PC-3 (cell line): ENCODE results near the gene GCAT. TPM values are rescaled to one million over a fixed set of nuclear protein-coding genes. Genes with fewer than 3 reads are reported as not detected.

Experiments used
- ATAC-seq: fragments of 200-7000 bp; cut with Tn5 transposase; 2 replicates; pipeline ENCODE4 v1.9.1; 2020; ENCODE audit warnings: mild to moderate bottlenecking, moderate library complexity
- BruUV-seq: library from RNA; stranded (reverse); fragments of 400-500 nt; replicated peaks from 2 replicates; lab custom pipeline; 2021; lab: Mats Ljungman, UMichigan
- CTCF ChIA-PET: fragments of 300-600 bp; sonication (Branson Sonifier 250); formaldehyde crosslinking; loops from one replicate; lab custom pipeline; 2022; ENCODE audit warnings: antibody characterized with exemption; lab: Charles Lee
- POLR2A ChIA-PET: fragments of 300-600 bp; sonication (Branson Sonifier 250); formaldehyde crosslinking; loops from one replicate; lab custom pipeline; 2022; ENCODE audit warnings: antibody characterized with exemption; ENCODE audit not compliant: unreplicated experiment; lab: Charles Lee
- DNase-seq: peaks from one replicate; pipeline ENCODE4 v3.0.0-alpha.2; 2015
- H2AFZ ChIP-seq: fragments of 300-600 bp; sonication (generic); 2 replicates; pipeline ENCODE4 v1.6.0; 2016; ENCODE audit warnings: antibody characterized with exemption, low read length
- H3F3A ChIP-seq: fragments of 300-600 bp; sonication (generic); one replicate; pipeline ENCODE4 v1.6.0; 2017; ENCODE audit warnings: antibody characterized with exemption, low read length, control low read depth, mild to moderate bottlenecking; ENCODE audit not compliant: unreplicated experiment
- H3K27ac ChIP-seq: fragments of 300-600 bp; sonication (generic); 2 replicates; pipeline ENCODE4 v1.5.1; 2016; ENCODE audit warnings: mild to moderate bottlenecking, low read length
- H3K27me3 ChIP-seq: fragments of 300-600 bp; sonication (generic); 2 replicates; pipeline ENCODE4 v1.6.1; 2016; ENCODE audit warnings: low read length, mixed read lengths
- H3K36me3 ChIP-seq: fragments of 300-600 bp; sonication (generic); 2 replicates; pipeline ENCODE4 v1.6.1; 2016; ENCODE audit warnings: low read depth, mixed run types, low read length, mixed read lengths
- H3K4me1 ChIP-seq: fragments of 300-600 bp; sonication (generic); 2 replicates; pipeline ENCODE4 v1.5.1; 2016; ENCODE audit warnings: low read length; ENCODE audit not compliant: insufficient read depth
- H3K4me2 ChIP-seq: fragments of 300-600 bp; sonication (generic); 2 replicates; pipeline ENCODE4 v1.6.0; 2016; ENCODE audit warnings: low read length
- H3K4me3 ChIP-seq: fragments of 300-600 bp; sonication (generic); 2 replicates; pipeline ENCODE4 v1.5.1; 2016; ENCODE audit warnings: mild to moderate bottlenecking, low read length, mixed read lengths
- H3K79me2 ChIP-seq: fragments of 300-600 bp; sonication (generic); 2 replicates; pipeline ENCODE4 v1.6.1; 2017; ENCODE audit warnings: low read length, mixed read lengths
- H3K9ac ChIP-seq: fragments of 300-600 bp; sonication (generic); 2 replicates; pipeline ENCODE4 v1.6.0; 2016; ENCODE audit warnings: mild to moderate bottlenecking, low read length
- H3K9me2 ChIP-seq: fragments of 300-600 bp; sonication (generic); replicated peaks from 2 replicates; pipeline ENCODE4 v1.6.1; 2016; ENCODE audit warnings: mixed run types, low read length, mixed read lengths
- H3K9me3 ChIP-seq: fragments of 300-600 bp; sonication (generic); 2 replicates; pipeline ENCODE4 v1.6.1; 2016; ENCODE audit warnings: low read length, mixed read lengths
- H4K20me1 ChIP-seq: fragments of 300-600 bp; sonication (generic); 2 replicates; pipeline ENCODE4 v1.6.1; 2016; ENCODE audit warnings: low read length, mixed read lengths
- EZH2 ChIP-seq: fragments of 300-600 bp; sonication (generic); IDR thresholded peaks from one replicate; pipeline ENCODE4 v1.6.1; 2017; ENCODE audit warnings: antibody characterized with exemption, mild to moderate bottlenecking, low read length; ENCODE audit not compliant: unreplicated experiment
- EZH2phosphoT487 ChIP-seq: fragments of 300-600 bp; sonication (generic); IDR thresholded peaks from 2 replicates; pipeline ENCODE4 v1.6.1; 2018; ENCODE audit warnings: mild to moderate bottlenecking, antibody characterized with exemption, low read length, borderline replicate concordance
- intact Hi-C: fragments of 100-400 bp; cut with micrococcal nuclease; formaldehyde crosslinking; loops from 2 replicates; pipeline ENCODE4 v1.9.0; 2023
- total RNA-seq: library from RNA; depleted of rRNA; stranded (reverse); fragments of >200 nt; gene quantifications from 2 replicates; pipeline ENCODE4 v1.2.3, GENCODE V29; 2014
- TF ChIP-seq, protein P1 (sequence below): fragments of 300-600 bp; sonication (generic); conservative IDR thresholded peaks from 2 replicates; pipeline ENCODE4 v1.5.1; 2017; ENCODE audit warnings: antibody characterized with exemption, low read depth, mild to moderate bottlenecking, low read length

GCAT gene
- total RNA-seq, 1 experiment from 2014 or later: 26.0 TPM

- Histone ChIP-seq H3K27ac (no peak overlapping the region), H3K9me3 (no peaks in the 10 kb centered on the region), H3F3A (no peaks in the 10 kb centered on the region), H4K20me1 (no peaks in the 10 kb centered on the region), H3K4me2 (no peak overlapping the region), H3K4me3 (no peak overlapping the region), H3K4me1 (peaks cover 10% of the 10 kb centered on the region; the same call in 1 of the 2 replicates), H3K79me2 (peaks cover 18% of the 10 kb centered on the region), H3K27me3 (no peaks in the 10 kb centered on the region), H3K9me2 (no peaks in the 10 kb centered on the region), H3K9ac (no peak overlapping the region), H3K36me3 (peaks cover 22% of the 10 kb centered on the region), H2AFZ (no peak overlapping the region)
- CTCF ChIA-PET: no interaction called here
- no peak for ATAC-seq
- POLR2A ChIA-PET: no interaction called here
- no TSS peak for BruUV-seq
- no peak for DNase-seq
- intact Hi-C loops: no loop called here
- TF ChIP-seq, protein P1, sequence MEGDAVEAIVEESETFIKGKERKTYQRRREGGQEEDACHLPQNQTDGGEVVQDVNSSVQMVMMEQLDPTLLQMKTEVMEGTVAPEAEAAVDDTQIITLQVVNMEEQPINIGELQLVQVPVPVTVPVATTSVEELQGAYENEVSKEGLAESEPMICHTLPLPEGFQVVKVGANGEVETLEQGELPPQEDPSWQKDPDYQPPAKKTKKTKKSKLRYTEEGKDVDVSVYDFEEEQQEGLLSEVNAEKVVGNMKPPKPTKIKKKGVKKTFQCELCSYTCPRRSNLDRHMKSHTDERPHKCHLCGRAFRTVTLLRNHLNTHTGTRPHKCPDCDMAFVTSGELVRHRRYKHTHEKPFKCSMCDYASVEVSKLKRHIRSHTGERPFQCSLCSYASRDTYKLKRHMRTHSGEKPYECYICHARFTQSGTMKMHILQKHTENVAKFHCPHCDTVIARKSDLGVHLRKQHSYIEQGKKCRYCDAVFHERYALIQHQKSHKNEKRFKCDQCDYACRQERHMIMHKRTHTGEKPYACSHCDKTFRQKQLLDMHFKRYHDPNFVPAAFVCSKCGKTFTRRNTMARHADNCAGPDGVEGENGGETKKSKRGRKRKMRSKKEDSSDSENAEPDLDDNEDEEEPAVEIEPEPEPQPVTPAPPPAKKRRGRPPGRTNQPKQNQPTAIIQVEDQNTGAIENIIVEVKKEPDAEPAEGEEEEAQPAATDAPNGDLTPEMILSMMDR: no peak
- TF ChIP-seq EZH2 (no peak), EZH2phosphoT487 (no peak)
Observed at GRCh38 chr22:37759281-37759680, 48.5 kb upstream of the GCAT start.

DNA sequence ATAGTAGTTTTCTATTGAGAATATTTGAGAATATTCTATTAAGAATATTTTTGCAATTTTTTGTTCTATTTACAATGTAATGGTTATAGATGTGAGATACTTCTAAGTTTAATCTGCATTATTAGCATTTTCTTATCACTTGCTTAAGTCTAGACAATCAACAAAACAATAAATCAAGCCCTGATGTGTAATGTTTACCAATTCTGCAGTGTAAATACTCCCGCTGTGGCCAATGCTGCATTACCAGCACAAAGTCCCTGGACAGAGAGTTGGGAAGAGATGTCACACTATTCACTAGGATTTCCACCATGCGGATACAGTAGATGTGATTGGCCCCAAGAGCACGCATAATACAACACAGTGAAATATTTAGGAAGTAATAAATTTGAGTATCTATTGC, 47.6 kb upstream of the GCAT start:
- peaks cover 17% of the 10 kb centered on the region for H3K36me3 ChIP-seq
- intact Hi-C loops: no loop called here

DNA sequence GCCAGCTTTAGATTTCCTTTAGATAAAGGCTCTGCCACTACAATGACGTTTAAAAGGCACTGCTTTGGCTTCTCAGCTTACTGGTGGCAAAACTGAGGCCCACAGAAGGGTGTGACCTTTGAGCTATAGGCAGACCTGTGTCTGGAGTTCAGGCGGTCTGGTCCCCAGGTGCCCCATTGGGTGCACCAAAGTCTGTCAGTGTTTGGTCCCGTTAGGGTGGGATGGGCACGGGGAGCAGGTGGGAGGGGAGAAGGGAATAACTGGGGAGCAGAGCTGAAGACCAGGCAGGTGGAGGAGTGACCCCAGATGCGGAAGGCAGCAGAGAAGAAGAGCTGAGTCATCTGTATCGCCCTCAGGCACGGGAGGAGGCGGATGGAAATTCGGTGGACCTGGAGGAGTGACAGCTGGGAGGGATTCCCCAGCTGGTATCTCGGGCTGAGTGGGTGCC, 45.3 kb upstream of the GCAT start:
- Histone ChIP-seq H4K20me1 (no peaks in the 10 kb centered on the region), H3F3A (no peaks in the 10 kb centered on the region), H3K9me3 (no peaks in the 10 kb centered on the region), H3K9me2 (no peaks in the 10 kb centered on the region), H2AFZ (no peak overlapping the region), H3K4me2 (no peak overlapping the region), H3K4me3 (no peak overlapping the region), H3K4me1 (peaks cover 5% of the 10 kb centered on the region; the same call in 1 of the 2 replicates), H3K27ac (0 out of 2 replicates have a peak overlapping the region, but pooled peaks have one; percentile 16), H3K27me3 (no peaks in the 10 kb centered on the region), H3K36me3 (peaks cover 18% of the 10 kb centered on the region; the same call in 1 of the 2 replicates), H3K9ac (no peak overlapping the region), H3K79me2 (no peaks in the 10 kb centered on the region)
- CTCF ChIA-PET: interaction anchor here (0.6 kb wide), 1 partner anchor 1551 kb away, joined by 3 read pairs; no protein-coding TSS in a partner anchor
- no TSS peak for BruUV-seq
- DNase-seq: no peak
- ATAC-seq: no peak
- intact Hi-C loops: no loop called here
- no peak for TF ChIP-seq EZH2
- TF ChIP-seq, protein P1: no peak
- no peak for TF ChIP-seq EZH2phosphoT487
- POLR2A ChIA-PET: no interaction called here

More for the DNA sequence above, 47.6 kb upstream of the GCAT start:
- peaks cover 9% of the 10 kb centered on the region; the same call in 1 of the 2 replicates for H3K79me2 ChIP-seq
- no peak for DNase-seq
- H4K20me1 ChIP-seq: no peaks in the 10 kb centered on the region
- no peaks in the 10 kb centered on the region for H3K27me3 ChIP-seq
- peaks cover 5% of the 10 kb centered on the region; the same call in 1 of the 2 replicates for H3K4me1 ChIP-seq
- H3K27ac ChIP-seq: no peak overlapping the region
- TF ChIP-seq, protein P1: no peak
- TF ChIP-seq EZH2phosphoT487: no peak
- no peak for TF ChIP-seq EZH2
- H3K4me3 ChIP-seq: no peak overlapping the region
- no peak overlapping the region for H3K4me2 ChIP-seq
- ATAC-seq: peak; percentile 64
- H2AFZ ChIP-seq: no peak overlapping the region
- H3K9ac ChIP-seq: no peak overlapping the region
- H3F3A ChIP-seq: no peaks in the 10 kb centered on the region
- ChIA-PET CTCF (no interaction called here), POLR2A (no interaction called here)
- H3K9me2 ChIP-seq: no peaks in the 10 kb centered on the region
- H3K9me3 ChIP-seq: no peaks in the 10 kb centered on the region
- no TSS peak for BruUV-seq
